ENCODE results near the gene PINK1.
"Not testable (repeated sequence)": the region's sequence is repeated elsewhere in the genome, so short reads cannot be mapped to it uniquely, and the experiment has no call there.

Gene PINK1

DNA sequence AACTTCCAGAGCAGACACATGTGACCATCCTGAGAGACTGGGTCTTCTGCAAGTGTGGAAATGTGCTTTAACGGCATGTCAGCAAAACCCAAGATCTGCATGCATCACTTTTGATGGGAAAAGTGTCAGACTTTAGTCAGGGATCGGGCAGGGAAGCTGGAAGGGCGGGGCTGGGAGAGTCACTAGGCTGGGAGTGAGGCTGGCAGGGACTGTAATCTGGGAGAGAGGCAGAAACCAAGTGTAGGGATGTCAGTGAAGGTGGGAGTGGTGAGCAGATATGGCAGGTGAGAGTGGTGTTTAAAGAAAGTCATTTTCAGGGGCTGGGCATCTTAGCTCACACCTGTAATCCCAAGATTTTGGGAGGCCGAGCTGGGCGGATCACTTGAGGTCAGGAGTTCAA, 33.1 kb upstream of the PINK1 start:
- ChIA-PET CTCF (interaction anchor here (0.8 to 1.8 kb wide), 4 partner anchors 11 to 33 kb away, joined by 4 to 14 read pairs (median 5); partner anchors contain the start of gene PINK1), POLR2A (no interaction called here)
- no peak for DNase-seq (ENCODE audit: low read depth, low spot score)
- no peak overlapping the region for H3K4me3 ChIP-seq (ENCODE audit: low read depth, low read length)
- TF ChIP-seq, protein P1, sequence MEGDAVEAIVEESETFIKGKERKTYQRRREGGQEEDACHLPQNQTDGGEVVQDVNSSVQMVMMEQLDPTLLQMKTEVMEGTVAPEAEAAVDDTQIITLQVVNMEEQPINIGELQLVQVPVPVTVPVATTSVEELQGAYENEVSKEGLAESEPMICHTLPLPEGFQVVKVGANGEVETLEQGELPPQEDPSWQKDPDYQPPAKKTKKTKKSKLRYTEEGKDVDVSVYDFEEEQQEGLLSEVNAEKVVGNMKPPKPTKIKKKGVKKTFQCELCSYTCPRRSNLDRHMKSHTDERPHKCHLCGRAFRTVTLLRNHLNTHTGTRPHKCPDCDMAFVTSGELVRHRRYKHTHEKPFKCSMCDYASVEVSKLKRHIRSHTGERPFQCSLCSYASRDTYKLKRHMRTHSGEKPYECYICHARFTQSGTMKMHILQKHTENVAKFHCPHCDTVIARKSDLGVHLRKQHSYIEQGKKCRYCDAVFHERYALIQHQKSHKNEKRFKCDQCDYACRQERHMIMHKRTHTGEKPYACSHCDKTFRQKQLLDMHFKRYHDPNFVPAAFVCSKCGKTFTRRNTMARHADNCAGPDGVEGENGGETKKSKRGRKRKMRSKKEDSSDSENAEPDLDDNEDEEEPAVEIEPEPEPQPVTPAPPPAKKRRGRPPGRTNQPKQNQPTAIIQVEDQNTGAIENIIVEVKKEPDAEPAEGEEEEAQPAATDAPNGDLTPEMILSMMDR (IDR thresholded peaks at IDR 0.05; ENCODE audit: insufficient read depth, low read length, missing control alignments) = no peak

- no peak for DNase-seq (ENCODE audit: low read depth, low spot score)
- CTCF ChIA-PET = interaction anchor here (1.3 to 1.8 kb wide), 3 partner anchors 10 to 32 kb away, joined by 4 to 14 read pairs (median 6); partner anchors contain the start of gene PINK1
- TF ChIP-seq, protein P1 (IDR thresholded peaks at IDR 0.05; ENCODE audit: insufficient read depth, low read length, missing control alignments) = no peak
- no peak overlapping the region for H3K4me3 ChIP-seq (ENCODE audit: low read depth, low read length)
- POLR2A ChIA-PET = no interaction called here
These were observed 32.0 kb upstream of the PINK1 start for GRCh38 chr1:20601129-20601825.

- TF ChIP-seq, protein P1 (IDR thresholded peaks at IDR 0.05; ENCODE audit: insufficient read depth, low read length, missing control alignments) = no peak
- H3K4me3 ChIP-seq (ENCODE audit: low read depth, low read length) = no peak overlapping the region
- no peak for DNase-seq (ENCODE audit: low read depth, low spot score)
- CTCF ChIA-PET = interaction anchor here (1.2 to 2.5 kb wide), 4 partner anchors 13 to 31 kb away, joined by 3 to 10 read pairs (median 8); no protein-coding TSS in a partner anchor
- POLR2A ChIA-PET = interaction anchor here (0.6 to 2.3 kb wide), 3 partner anchors 11 to 117 kb away, joined by 3 to 13 read pairs (median 3); partner anchors contain the start of gene CAMK2N1
These were observed 30.3 kb upstream of the PINK1 start for GRCh38 chr1:20602851-20603450.

DNA sequence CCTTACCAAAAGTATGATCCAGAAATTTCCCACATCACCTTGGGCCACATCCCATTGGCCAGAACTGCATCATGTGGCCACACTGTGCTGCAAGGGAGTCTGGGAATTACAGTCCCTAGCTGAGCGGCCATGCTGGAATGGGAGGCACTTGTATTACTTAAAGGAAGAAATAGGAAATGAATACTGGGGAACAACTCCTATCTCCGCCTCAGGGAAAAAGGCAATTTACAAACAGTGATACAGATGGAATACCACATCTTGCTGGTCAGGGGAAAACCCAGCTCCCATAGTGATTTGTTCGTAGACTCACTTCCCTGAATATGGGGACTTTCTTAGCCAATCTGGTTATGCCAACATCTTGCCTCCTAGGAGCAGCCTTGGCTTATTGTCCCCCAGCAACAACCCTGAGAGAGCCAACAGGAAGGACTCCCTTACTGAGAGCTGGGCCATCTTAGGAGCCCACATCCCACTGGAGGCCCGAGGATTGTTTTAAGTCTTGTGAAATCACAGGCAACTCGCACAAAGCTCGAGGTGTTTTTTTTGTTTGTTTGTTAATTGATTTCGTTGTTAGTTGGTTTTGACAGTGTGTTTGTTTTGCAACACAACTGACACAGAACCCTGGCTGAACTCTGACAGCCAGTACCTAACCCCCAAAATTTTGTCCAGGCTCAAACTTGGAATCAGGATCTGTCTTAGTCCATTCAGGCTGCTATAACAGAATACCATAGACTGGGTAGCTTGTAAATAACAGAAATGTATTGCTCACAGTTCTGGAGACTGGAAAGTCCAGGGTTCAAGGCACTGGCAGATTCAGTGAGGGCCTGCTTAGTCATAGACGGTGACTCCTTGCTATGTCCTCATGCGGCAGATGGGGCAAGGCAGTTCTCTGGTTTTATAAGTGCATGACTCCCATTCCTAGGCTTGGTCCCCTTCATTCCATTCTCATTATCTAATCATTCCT, 29.5 kb upstream of the PINK1 start:
- ChIA-PET CTCF (interaction anchor here (0.6 to 2.5 kb wide), 6 partner anchors 14 to 110 kb away, joined by 3 to 10 read pairs (median 5); no protein-coding TSS in a partner anchor), POLR2A (interaction anchor here (0.6 to 2.3 kb wide), 5 partner anchors 10 to 355 kb away, joined by 3 to 13 read pairs (median 3); partner anchors contain the start of gene CAMK2N1)
- TF ChIP-seq, protein P1 (IDR thresholded peaks at IDR 0.05; ENCODE audit: insufficient read depth, low read length, missing control alignments) = no peak
- H3K4me3 ChIP-seq (ENCODE audit: low read depth, low read length) = no peak overlapping the region
- peak; percentile 84 for DNase-seq (ENCODE audit: low read depth, low spot score)

DNA sequence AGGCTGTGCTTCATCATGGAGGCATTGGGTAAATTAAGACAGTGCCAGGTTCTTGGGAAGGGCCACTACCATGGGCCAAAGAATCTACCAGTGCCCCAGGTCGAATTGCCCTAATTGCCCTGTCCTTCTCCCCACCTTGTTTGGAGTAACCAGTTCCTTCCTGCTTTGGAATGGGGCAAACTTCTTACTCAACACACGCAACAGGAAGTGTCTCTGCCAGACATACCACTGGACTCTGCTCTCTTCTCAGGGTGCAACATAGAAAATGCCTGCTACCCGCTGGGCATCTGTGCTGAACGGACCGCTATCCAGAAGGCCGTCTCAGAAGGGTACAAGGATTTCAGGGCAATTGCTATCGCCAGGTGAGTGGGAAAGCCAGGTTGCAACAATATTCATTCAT, 28.6 kb upstream of the PINK1 start:
- POLR2A ChIA-PET = interaction anchor here (2.3 kb wide), 1 partner anchor 9 kb away, joined by 13 read pairs; no protein-coding TSS in a partner anchor
- CTCF ChIA-PET = interaction anchor here (2.1 kb wide), 1 partner anchor 29 kb away, joined by 7 read pairs; no protein-coding TSS in a partner anchor
- no peak for DNase-seq (ENCODE audit: low read depth, low spot score)
- TF ChIP-seq, protein P1 (IDR thresholded peaks at IDR 0.05; ENCODE audit: insufficient read depth, low read length, missing control alignments) = no peak
- H3K4me3 ChIP-seq (ENCODE audit: low read depth, low read length) = no peak overlapping the region

DNA sequence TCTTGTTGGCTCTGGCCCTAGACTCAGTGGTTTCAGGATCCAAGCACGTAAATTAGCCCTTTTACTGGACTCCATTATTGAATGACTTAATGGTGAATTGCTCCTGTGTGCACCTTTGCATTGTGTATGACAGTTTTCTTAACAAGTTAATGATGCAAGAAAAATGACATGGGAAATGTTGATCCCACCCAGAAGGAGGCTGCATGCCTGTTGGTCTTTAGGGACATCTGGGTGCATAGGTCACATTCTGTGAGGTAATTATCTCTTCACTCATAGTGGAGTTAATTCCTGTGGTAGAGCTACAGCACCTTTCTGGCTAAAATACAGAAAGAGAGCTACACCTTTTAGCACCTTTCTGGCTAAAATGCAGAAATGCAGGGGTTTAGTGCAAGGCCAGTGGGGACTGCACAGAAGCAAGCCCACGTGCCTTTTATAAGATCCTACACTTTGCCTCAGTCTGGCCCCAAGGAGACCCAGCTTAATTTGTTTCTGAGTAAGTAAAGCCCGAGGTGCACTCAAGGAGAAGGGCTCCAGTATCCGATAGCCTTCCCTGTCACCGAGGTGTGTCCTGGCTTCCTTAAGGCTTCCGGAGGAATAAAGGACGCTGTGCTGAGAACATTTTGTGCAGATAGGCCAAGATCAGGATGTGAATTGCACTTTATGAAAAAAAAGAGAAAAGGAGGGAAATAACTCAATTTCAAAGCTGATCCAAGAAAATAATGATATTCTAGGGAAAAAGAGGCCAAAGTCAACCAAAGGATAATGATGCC, 26.3 kb upstream of the PINK1 start:
- H3K4me3 ChIP-seq (ENCODE audit: low read depth, low read length); POLR2A ChIA-PET; DNase-seq (ENCODE audit: low read depth, low spot score): not testable (repeated sequence)
- CTCF ChIA-PET = interaction anchor here (1.1 to 1.8 kb wide), 2 partner anchors 10 to 27 kb away, joined by 3 to 5 read pairs; no protein-coding TSS in a partner anchor
